Activated CD4-positive, CD25-positive, alpha-beta regulatory T cell treated with anti-CD3 and anti-CD28 coated beads, Interleukin-2, amount 50 U/mL, for 72 hours (primary cell): ENCODE data around the gene TMEM98.
A peak's percentile ranks its signal among the peaks of the same experiment; 100 is the strongest.
"Not testable (repeated sequence)": the region's sequence is repeated elsewhere in the genome, so short reads cannot be mapped to it uniquely, and the experiment has no call there.

Experiments
- DNase-seq: peaks from one replicate; pipeline ENCODE4 v3.0.0; 2021

TMEM98 gene

DNA sequence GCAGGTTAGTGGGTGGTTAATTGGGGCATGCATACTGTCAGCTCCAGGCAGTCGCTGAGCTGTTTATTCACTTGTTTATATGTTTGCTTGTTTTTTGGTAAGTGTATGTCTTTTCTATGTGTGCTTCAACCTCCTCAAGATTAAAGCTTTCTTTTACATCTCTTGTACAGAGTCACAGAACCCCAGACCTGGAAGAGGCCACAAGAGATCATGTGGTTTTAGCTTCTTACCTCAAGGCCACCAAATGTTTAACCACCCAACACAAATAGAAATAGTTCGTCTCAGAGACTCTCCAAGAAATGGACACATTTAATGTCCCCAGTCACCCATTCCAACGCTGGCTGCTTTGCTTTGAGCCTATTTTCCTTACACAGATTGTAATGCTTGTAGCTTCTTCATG lies 11.8 kb upstream of the TMEM98 start:
- DNase-seq: no peak

DNA sequence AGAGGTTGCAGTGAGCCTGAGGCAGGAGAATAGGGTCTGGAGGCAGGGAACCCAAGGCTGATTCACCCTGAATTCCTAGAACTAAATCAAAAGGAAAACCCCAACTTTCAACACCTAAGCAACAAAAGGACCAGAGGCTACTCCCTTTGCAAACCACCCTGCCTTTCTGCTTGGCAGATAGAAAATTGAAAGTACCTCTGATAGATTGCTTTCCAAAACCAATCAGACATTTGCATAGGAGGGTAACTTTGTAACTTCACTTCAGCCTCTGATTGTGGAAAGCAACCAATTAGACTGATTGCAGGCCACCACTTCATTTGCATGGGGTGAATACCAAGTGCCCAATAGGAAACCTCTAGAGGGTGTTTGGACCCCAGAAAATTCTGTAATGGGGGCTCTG lies 10.9 kb upstream of the TMEM98 start:
- DNase-seq: no peak

DNA sequence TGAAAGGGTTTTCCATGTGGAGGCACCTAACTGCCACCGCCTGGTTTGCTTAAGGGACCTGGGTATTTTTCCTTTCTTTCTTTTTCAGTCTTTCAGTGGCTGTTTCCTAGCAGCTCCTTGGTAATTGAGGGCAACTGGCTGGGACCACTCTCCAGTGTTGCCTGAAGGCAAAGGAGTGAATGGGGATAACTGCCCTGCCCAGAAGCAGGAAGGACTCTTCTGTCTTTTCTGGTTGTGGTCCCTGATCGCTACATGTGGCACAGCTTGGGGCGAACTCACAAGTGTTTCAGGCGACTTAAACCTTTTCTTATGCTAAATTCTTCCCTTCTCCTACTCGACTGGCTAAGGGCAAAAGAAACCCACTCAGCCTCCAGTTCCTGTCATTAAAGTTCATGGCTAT lies 10.1 kb upstream of the TMEM98 start:
- DNase-seq: no peak

DNA sequence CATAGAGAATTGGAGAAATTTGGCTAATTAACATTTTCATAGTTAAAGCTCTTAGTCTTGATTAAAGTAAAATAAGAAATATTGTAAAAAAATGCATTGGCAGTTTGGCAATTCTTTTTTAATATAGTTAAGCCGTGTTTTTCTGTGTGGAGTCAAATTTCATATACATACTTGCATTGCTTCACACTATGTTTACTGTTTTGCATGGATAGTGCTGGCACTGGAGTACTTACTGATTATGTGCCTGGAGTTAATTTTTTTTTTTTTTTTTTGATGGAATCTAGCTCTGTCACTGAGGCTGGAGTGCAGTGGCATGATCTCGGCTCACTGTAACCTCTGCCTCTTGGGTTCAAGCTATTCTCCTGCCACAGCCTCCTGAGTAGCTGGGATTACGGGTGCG lies 8.1 kb upstream of the TMEM98 start:
- not testable (repeated sequence) for DNase-seq

DNA sequence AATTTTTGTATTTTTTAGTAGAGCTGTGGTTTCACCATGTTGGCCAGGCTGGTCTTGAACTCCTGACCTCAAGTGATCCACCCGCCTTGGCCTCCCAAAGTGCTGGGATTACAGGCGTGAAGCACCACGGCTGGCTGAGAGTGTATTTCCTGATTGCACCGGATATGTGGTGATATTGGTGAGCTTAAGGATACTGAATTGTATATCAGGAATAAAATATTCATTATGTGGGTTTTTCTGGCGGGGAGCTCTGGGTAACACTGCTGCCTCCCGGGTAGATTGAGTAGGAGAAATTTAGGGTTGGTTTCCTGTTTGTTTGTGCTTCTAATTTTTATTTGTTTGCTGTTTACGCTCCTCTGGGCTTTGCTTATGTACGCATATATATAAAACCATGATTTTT lies 7.7 kb upstream of the TMEM98 start:
- DNase-seq: no peak

DNA sequence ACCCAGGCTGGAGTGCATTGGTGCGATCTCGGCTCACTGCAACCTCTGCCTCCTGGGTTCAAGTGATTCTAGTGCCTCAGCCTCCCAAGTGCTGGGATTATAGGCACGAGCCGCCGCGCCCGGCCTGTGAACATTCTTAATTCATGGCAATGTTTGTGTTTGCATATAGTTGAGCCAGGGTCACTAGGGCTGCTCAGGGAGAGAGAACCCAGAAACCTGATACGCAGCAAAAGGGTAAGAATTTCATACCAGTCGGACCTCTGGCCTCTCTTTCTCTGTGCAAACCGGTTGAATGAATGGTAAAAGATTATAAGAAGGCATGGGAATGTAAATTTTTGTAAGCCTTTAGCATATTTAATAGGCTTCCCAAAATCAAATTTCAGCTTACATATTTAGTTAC lies 6.9 kb upstream of the TMEM98 start:
- DNase-seq: no peak

DNA sequence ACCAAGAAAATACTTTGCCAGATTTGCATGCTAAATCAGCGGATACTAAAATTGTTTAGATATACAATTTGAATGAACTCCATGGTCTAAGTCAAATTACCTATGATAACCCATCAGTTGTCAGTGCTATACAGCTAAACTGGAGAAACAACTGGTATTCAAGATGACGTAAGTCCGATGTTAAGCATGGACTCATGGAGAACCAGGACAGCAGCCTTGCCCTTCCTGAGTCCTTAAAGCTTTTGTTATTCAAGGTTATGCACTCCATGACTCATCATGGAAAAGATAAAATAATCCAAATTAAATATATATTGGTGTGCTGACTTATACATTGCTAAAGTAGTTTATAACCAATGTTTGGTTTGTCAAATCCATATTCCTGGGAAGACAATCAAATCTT lies 4.0 kb upstream of the TMEM98 start:
- DNase-seq: not testable (repeated sequence)

DNA sequence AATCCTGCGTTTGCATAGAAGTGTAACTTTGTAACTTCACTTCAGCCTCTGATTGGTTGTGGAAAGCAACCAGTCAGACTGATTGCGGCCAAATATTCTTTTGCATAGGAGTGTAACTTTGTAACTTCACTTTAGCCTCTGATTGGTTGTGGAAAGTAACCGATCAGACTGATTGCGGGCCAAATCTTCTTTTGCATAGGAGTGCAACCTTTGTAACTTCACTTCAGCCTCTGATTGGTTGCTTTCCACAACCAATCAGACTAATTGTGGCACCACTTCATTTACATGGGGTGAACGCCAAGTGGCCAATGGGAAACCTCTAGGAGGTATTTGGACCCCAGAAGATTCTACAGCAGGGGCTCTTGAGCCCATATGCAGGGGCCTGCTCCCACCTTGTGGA lies 1.8 kb upstream of the TMEM98 start:
- DNase-seq: no peak

DNA sequence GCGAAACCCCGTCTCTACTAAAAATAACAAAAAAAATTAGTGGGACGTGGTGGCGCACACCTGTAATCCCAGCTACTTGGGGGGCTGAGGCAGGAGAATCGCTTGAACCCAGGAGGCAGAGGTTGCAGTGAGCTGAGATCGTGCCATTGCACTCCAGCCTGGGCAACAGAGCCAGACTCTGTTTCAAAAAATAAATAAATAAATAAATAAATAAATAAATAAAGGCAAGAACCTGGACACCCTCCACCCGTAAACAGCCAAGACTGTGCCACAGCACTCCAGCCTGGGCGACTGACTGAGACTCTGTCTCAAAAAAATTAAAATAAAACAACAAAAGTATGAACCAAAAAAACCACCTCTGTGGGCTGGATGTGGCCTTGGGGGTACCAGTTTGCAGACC lies 1.2 kb upstream of the TMEM98 start:
- not testable (repeated sequence) for DNase-seq

DNA sequence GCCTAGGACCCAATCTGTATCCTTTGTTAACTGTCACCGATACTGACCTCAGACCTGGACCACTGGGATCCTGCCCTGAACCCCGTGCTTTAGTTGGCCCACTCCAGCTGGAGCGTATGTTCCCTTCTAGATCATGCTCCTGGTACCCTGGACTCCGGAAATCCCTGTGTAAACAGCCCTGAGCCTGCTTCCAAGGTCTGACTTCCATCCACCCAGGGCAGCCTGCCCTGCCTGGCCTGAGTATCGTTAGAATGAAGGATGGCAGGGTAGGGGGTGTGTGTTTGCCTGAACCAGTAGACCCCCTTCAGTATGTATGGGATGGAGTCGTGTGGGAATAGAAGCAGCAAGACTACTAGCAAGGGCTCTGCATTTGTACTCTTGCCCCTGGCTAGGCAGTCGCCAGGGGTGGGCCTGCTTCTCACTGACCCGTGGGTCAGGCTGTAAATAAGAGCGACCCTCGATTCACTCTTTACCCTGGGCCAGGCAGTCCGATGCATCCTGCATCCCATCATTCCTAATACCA lies 691 bp upstream of the TMEM98 start:
- DNase-seq: no peak

DNA sequence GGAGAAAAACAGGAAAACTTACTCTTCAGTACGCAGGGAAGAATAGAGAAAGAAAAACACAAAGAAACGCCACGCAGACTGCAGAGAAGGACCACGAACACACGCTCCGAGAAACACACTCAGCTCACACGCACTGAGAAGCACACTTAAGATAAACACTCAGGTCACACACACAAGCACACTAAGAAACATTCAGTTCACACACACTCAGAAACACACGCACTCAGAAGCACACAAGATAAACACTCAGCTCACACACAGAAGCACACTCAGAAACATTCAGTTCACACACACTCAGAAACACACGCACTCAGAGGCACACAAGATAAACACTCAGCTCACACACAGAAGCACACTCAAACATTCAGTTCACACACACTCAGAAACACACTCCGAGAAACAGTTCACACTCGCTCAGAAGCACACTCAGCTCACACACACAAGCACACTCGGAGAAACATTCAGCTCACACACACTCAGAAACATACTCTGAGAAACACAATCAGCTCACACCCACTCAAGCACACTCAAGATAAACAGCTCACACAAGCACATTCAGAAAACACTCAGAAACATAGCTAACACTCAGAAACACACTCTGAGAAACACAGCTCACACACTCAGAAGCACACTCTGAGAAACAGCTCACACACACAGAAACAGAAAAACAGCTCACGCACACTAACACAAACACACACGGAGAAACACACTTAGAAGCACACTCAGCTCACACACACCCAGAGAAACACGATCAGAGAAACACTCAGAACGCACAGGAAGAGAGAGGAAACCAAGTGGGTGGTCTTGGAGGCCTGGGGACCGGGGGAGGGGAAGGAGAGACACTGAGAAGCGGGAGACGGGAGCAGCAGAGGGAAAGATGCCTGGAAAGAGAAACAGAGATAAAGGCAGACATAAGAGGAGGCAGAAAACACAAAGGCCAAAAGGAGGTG lies 908 bp downstream of the TMEM98 start:
- DNase-seq: no peak

DNA sequence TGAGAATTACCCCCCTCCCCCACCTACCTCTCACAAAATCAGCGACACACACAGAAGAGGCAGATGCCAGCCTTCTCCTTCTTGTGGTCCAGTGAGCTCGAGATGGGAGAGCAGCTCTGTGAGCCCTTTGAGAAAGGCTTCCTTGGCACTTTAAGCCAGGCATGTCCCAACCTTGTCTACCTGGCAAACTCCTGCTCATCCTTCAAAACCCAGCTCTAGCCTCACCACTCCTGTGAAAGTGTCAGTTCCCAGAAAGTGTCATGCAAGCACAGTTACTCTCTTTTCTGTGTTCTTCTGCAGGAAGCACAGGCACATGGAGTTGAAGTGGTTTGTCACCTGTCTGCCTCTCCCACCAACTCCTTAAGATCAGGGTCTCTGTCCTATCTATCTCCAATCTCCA lies 1.6 kb downstream of the TMEM98 start:
- no peak for DNase-seq

DNA sequence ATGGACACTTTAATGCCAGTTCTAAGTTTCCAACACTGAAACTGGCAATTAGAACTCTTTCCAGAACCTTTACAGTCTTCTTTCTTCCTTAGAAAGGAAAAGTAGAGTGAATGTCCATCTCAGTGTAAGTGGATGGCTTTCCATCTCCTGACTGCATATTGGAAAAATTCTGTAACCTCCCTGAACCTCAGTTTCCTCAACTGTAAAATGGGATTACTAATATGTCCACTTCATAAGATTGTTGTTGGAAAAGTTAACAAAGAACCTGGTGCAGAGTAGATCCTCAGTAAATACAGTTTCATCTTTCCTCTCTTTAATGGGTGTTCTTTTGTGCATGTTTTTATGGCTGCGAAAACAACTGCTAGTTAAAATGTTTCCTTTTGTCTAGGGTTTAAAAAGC lies 2.6 kb downstream of the TMEM98 start:
- DNase-seq: no peak

DNA sequence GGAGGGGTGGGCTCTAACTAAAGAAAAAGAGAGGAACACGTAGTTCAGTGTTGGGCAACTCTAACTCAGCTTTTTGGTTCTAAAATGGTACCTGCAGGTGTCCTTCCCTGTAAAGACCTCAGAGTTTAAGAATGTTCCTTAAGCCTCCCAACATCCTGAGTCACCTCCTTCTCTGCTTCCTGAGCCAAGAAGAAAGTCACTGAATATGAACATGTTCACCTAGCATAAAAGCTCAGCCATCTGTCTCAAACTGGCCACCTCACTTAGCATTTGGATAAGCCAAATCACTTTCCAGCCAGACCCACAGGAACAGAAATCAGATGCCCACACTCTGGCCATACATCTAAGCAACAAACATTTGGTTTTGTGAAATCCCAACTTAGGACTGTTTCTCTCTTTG lies 3.7 kb downstream of the TMEM98 start:
- no peak for DNase-seq

DNA sequence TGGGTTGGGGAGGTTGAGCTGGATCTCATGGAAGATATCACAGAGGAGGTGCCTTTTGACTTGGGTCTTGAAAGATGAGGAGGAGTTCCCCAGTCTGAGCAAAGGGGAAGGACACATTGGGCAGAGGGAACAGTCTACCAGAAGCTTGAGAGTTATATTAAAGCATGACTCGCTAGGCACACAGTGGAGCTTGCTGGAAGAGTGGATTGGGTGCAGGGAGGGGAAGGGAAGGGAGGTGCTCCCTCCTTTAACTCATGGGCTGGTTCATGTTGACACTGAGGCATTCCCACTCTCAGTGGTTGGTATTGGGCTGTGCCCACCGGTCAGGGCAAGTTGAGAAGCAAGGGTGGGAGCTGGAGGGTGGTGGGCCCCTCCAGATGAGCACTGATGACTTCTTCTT lies 5.9 kb downstream of the TMEM98 start:
- DNase-seq: no peak

DNA sequence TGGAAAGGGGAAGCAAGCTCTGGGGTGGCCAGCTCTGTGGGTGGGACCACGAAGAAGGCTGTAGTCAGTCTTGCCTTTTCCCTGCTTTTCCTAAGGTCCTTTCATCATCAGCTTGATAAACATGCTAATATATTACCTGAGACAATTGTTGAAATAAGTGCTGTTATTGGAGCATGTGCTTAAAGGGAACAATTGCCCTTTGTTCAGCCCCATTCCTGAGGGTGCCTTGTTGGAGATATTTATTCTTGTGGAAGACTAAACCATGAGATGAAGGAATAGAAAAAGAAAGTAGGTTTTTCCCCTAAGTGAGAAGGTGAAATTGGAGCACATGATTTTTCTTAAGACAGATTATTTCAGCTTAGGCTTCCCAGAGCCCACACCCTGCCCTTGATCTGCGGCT lies 7.8 kb downstream of the TMEM98 start:
- no peak for DNase-seq

DNA sequence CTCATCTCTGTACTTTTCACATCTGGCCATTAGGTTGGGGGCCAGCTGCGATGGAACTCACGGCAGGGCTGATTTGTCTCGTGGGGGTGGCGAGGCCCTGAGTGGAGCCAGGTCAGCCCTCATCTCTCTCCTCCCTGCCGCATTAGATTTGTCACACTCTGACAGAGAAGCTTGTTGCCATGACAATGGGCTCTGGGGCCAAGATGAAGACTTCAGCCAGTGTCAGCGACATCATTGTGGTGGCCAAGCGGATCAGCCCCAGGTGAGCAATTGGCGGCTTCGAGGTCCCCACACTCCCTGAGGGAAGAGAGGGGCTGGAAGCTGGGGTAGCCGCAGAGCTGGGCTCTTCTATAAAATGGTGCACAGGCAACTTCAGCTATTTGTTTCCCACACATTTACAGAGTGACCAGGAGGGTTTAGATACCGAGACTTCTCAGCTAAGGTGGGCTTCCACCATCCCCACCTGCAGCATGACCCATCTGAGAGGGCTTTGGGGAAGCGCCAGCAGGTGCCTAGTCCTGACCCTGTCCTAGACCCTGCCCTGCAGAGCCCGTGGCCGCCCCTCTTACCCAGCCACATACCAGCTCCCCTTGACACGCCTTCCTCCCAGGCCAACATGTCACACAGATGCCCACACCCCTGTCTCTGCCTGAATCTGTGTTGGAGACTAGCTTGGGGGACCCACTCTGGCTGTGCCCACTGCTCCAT lies 8.4 kb downstream of the TMEM98 start:
- DNase-seq: no peak

DNA sequence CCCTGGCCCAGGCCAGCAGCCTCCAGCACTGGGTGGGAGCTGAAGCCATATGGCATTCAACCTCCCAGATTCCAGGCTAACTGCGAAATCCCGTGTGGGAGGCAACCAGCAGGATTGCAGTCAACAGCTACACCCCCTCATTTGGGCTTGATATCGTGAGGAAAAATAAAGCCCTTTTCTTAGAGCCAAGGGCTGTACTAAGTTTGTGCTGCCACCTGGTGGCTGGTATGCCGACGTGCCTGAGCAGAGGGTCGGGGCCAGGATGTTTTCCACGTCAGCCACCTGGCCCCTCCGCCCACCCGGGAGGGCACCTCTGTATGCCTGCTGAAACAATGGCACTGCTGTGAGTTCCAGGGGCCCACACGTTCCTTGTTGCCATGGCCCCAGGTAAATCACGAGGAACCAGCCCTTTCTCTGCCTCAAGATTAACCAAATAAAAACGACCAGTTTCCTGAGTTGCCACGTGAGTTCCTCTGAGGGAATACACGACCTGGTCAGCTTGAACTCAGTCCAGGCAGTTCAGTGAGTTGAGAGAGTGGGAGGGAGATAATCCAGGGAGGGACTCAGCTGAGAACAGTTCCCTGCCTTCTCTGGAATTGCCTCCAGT lies 9.0 kb downstream of the TMEM98 start:
- DNase-seq: peak; percentile 69

DNA sequence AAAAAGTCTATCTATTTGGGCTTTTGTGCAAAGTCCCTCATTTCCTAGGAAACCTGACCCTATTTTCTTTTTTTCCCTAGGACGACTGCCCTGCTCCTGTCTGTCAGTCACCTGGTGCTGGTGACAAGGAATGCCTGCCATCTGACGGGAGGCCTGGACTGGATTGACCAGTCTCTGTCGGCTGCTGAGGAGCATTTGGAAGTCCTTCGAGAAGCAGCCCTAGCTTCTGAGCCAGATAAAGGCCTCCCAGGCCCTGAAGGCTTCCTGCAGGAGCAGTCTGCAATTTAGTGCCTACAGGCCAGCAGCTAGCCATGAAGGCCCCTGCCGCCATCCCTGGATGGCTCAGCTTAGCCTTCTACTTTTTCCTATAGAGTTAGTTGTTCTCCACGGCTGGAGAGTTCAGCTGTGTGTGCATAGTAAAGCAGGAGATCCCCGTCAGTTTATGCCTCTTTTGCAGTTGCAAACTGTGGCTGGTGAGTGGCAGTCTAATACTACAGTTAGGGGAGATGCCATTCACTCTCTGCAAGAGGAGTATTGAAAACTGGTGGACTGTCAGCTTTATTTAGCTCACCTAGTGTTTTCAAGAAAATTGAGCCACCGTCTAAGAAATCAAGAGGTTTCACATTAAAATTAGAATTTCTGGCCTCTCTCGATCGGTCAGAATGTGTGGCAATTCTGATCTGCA lies 12.9 kb downstream of the TMEM98 start:
- no peak for DNase-seq

DNA sequence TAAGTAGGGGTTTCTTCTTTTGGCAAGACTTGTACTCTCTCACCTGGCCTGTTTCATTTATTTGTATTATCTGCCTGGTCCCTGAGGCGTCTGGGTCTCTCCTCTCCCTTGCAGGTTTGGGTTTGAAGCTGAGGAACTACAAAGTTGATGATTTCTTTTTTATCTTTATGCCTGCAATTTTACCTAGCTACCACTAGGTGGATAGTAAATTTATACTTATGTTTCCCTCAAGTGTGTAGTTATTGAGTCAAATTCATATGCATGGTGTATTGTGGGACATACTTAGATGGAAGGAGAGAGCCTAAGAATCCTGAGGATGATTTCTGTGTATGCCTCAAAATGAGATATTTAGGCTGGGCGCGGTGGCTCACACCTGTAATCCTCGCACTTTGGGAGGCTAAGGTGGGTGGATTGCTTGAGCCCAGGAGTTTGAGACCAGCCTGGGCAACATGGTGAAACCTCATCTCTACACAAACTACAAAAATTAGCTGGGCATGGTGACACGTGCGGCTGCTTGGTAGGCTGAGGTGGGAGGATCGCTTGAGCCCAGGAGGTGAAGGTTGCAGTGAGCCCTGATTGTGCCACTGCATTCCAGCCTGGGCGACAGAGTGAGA lies 13.6 kb downstream of the TMEM98 start:
- no peak for DNase-seq

DNA sequence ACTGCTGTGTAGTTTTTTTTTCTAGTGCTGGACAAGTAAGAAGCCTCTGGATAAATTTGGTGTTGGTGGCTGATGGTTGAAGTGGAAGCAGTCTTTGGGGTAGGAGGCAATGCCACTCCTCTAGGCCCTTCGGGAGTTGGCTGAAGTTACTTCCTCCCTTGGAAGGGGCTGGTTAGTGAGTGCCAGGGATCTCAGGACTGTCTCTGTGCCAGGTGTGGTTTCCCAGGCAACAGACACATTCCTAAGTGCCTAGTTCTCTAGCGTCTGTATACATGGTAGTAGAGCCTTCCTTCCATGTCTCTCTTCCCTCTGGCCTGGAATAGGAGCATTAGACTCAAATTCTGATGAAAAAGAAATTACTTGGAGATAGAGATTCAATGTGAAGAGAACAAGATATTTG lies 15.3 kb downstream of the TMEM98 start:
- DNase-seq: no peak

DNA sequence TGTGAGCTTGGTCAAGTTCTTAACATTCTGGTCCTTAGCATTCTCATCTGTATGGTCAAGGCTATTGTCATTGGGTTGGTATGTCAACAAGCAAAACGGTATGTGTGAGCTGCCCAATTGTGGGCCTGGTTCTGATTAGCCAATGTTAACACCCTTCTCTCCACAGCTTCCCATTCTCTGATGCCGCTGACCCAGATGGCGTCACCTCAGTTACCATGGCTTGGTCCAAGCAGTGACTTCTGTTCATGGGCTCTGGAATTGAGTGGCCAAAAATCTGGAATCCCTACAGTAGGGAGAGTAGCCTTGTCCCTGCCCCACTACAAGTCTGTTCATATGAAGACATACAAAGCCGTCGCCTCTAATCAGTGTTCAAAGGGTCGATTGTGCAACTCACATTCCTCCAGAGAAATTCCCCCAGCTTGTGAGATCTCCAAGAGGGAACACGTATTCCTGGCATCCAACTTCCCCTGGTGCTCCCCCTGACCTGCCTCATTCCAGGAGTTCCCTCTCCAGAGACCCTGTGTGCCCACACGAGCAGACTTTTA lies 15.8 kb downstream of the TMEM98 start:
- no peak for DNase-seq
